ENCODE measurements around the gene OR2A42. TPM values are rescaled to one million over a fixed set of nuclear protein-coding genes. Genes with fewer than 3 reads are reported as not detected.
"Not testable (repeated sequence)": the region's sequence is repeated elsewhere in the genome, so short reads cannot be mapped to it uniquely, and the experiment has no call there.

OR2A42 gene
- total and polyA plus RNA-seq, 4 donors, result 0.03 to 1.3 (median 0.50) TPM; not detected in 1

DNA sequence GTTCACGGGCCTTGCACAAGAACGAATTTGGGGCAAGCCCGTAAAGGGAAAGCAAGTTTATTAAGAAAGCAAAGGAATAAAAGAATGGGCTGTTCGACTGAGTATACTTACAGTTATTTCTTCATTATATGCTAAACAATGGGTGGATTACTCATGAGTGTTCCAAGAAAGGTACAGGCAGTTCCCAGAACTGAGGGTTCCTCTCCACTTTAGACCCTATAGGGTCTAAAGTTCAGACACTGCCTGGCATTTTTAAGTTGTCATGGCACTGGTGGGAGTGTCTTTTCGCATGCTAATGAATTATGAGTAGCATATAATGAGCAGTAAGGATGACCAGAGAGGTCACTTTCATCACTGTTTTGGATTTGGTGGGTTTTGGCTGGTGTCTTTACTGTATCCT is 34.1 kb downstream of the OR2A42 start:
- ATAC-seq (ENCODE audit: low FRiP score); DNase-seq: not testable (repeated sequence)
- WGBS, 2 donors, result no CpG with 5 or more reads among the region's 5 CpGs

DNA sequence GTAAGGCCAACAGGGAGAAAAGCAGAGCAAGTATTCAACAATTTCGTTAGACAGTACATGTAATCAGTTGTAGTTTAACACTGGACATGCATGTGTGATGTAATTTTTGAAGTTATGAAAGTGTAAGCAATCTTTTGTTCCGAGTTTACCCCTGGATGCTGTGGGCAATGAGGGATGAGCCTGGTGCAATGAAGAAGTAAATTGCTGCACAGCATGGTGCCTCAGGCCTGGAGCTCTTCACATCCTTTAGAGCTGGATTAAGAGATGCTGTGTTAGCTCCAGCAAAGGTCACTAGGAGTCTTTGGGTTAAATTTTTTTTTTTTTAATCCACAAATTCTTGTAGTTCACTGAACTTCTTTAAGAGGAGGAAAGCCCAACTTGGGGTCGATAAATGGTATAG is 36.3 kb downstream of the OR2A42 start:
- no CpG with 5 or more reads among the region's 3 CpGs for WGBS, 2 donors
- H3K4me1 ChIP-seq (ENCODE audit: control insufficient read depth in 1 of 2, insufficient read depth in 2 of 2, low read length in 2 of 2), result not testable (repeated sequence)

More for the DNA sequence above, 34.1 kb downstream of the OR2A42 start:
- H3K27ac ChIP-seq (ENCODE audit: low read depth in 1 of 2, low read length in 2 of 2); H3K27me3 ChIP-seq (ENCODE audit: control insufficient read depth in 1 of 2, insufficient read depth in 2 of 2, low read length in 1 of 2); H3K4me1 ChIP-seq (ENCODE audit: control insufficient read depth in 1 of 2, insufficient read depth in 2 of 2, low read length in 2 of 2); H3K9me3 ChIP-seq (ENCODE audit: control insufficient read depth, low read length); H3K36me3 ChIP-seq (ENCODE audit: control insufficient read depth in 1 of 2, insufficient read depth in 2 of 2, low read length in 1 of 2); H3K4me3 ChIP-seq (ENCODE audit: low read length in 2 of 2); intact Hi-C loops (cut with DNase I): not testable (repeated sequence)

GRCh38 chr7:144201978-144202377 is 37.4 kb downstream of the OR2A42 start:
- H3K27me3 ChIP-seq (ENCODE audit: control insufficient read depth in 1 of 2, insufficient read depth in 2 of 2, low read length in 1 of 2); H3K9me3 ChIP-seq (ENCODE audit: control insufficient read depth, low read length); H3K27ac ChIP-seq (ENCODE audit: low read depth in 1 of 2, low read length in 2 of 2); DNase-seq; H3K36me3 ChIP-seq (ENCODE audit: control insufficient read depth in 1 of 2, insufficient read depth in 2 of 2, low read length in 1 of 2); H3K4me1 ChIP-seq (ENCODE audit: control insufficient read depth in 1 of 2, insufficient read depth in 2 of 2, low read length in 2 of 2); H3K4me3 ChIP-seq (ENCODE audit: low read length in 2 of 2); ATAC-seq (ENCODE audit: low FRiP score); intact Hi-C loops (cut with DNase I): not testable (repeated sequence)
- no CpG with 5 or more reads among the region's 1 CpG for WGBS, 2 donors

More for the DNA sequence above, 36.3 kb downstream of the OR2A42 start:
- H3K27ac ChIP-seq (ENCODE audit: low read depth in 1 of 2, low read length in 2 of 2); ATAC-seq (ENCODE audit: low FRiP score); intact Hi-C loops (cut with DNase I); H3K9me3 ChIP-seq (ENCODE audit: control insufficient read depth, low read length); H3K4me3 ChIP-seq (ENCODE audit: low read length in 2 of 2); H3K36me3 ChIP-seq (ENCODE audit: control insufficient read depth in 1 of 2, insufficient read depth in 2 of 2, low read length in 1 of 2); H3K27me3 ChIP-seq (ENCODE audit: control insufficient read depth in 1 of 2, insufficient read depth in 2 of 2, low read length in 1 of 2); DNase-seq: not testable (repeated sequence)

DNA sequence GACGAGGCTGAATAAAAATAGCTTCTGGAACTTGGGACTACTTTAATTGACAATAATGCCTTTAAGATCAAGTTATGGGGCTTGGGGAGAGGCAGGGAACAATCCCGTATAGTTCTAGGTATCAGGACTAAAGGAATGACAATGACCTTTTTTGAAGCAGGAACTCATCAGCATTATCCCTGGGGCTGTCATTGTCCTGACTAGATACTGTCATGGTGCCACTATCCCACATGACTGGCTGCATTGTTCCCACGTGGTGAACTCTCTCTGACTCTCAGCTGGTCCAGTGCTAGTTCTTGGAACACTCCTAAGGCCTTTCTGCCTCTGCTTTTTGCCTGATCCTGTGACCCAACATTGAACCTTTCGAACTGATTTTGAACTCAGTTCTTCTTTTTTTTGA is 40.5 kb downstream of the OR2A42 start:
- H3K27ac ChIP-seq (ENCODE audit: low read depth in 1 of 2, low read length in 2 of 2); H3K27me3 ChIP-seq (ENCODE audit: control insufficient read depth in 1 of 2, insufficient read depth in 2 of 2, low read length in 1 of 2); H3K4me3 ChIP-seq (ENCODE audit: low read length in 2 of 2); H3K4me1 ChIP-seq (ENCODE audit: control insufficient read depth in 1 of 2, insufficient read depth in 2 of 2, low read length in 2 of 2); ATAC-seq (ENCODE audit: low FRiP score); H3K36me3 ChIP-seq (ENCODE audit: control insufficient read depth in 1 of 2, insufficient read depth in 2 of 2, low read length in 1 of 2); intact Hi-C loops (cut with DNase I); H3K9me3 ChIP-seq (ENCODE audit: control insufficient read depth, low read length); DNase-seq: not testable (repeated sequence)
- 69 to 71% methylated on average over 3 of the region's 4 CpGs for WGBS, 2 donors

- WGBS, 2 donors, result 0% methylated on average over 13 of the region's 51 CpGs; no CpG with 5 or more reads in 1 of the 2 donors
- H3K4me3 ChIP-seq (ENCODE audit: low read length in 2 of 2); intact Hi-C loops (cut with DNase I): not testable (repeated sequence)
Measured at GRCh38 chr7:144195212-144195872, 44.1 kb downstream of the OR2A42 start, which contains the start of gene ARHGEF35. ARHGEF35 (minus strand) TSS chr7:144195833; CDS start chr7:144188383, 7,450 bp downstream.

GRCh38 chr7:144194453-144194852 is 45.0 kb downstream of the OR2A42 start:
- H3K27me3 ChIP-seq (ENCODE audit: control insufficient read depth in 1 of 2, insufficient read depth in 2 of 2, low read length in 1 of 2); H3K27ac ChIP-seq (ENCODE audit: low read depth in 1 of 2, low read length in 2 of 2); ATAC-seq (ENCODE audit: low FRiP score); H3K36me3 ChIP-seq (ENCODE audit: control insufficient read depth in 1 of 2, insufficient read depth in 2 of 2, low read length in 1 of 2); intact Hi-C loops (cut with DNase I); H3K9me3 ChIP-seq (ENCODE audit: control insufficient read depth, low read length); H3K4me3 ChIP-seq (ENCODE audit: low read length in 2 of 2); H3K4me1 ChIP-seq (ENCODE audit: control insufficient read depth in 1 of 2, insufficient read depth in 2 of 2, low read length in 2 of 2); DNase-seq: not testable (repeated sequence)
- no CpG with 5 or more reads among the region's 6 CpGs for WGBS, 2 donors

More at GRCh38 chr7:144195212-144195872, 44.1 kb downstream of the OR2A42 start, which contains the start of gene ARHGEF35:
- H3K4me1 ChIP-seq (ENCODE audit: control insufficient read depth in 1 of 2, insufficient read depth in 2 of 2, low read length in 2 of 2); H3K9me3 ChIP-seq (ENCODE audit: control insufficient read depth, low read length); H3K27ac ChIP-seq (ENCODE audit: low read depth in 1 of 2, low read length in 2 of 2); H3K36me3 ChIP-seq (ENCODE audit: control insufficient read depth in 1 of 2, insufficient read depth in 2 of 2, low read length in 1 of 2); H3K27me3 ChIP-seq (ENCODE audit: control insufficient read depth in 1 of 2, insufficient read depth in 2 of 2, low read length in 1 of 2); DNase-seq: not testable (repeated sequence)
- ATAC-seq (ENCODE audit: low FRiP score), result peak; percentile 67

- intact Hi-C loops (cut with DNase I); H3K36me3 ChIP-seq (ENCODE audit: control insufficient read depth in 1 of 2, insufficient read depth in 2 of 2, low read length in 1 of 2); H3K27ac ChIP-seq (ENCODE audit: low read depth in 1 of 2, low read length in 2 of 2); H3K9me3 ChIP-seq (ENCODE audit: control insufficient read depth, low read length); DNase-seq; H3K4me1 ChIP-seq (ENCODE audit: control insufficient read depth in 1 of 2, insufficient read depth in 2 of 2, low read length in 2 of 2); ATAC-seq (ENCODE audit: low FRiP score); H3K4me3 ChIP-seq (ENCODE audit: low read length in 2 of 2); H3K27me3 ChIP-seq (ENCODE audit: control insufficient read depth in 1 of 2, insufficient read depth in 2 of 2, low read length in 1 of 2): not testable (repeated sequence)
- no CpG with 5 or more reads among the region's 11 CpGs for WGBS, 2 donors
Measured at GRCh38 chr7:144193782-144194181, 45.6 kb downstream of the OR2A42 start.

DNA sequence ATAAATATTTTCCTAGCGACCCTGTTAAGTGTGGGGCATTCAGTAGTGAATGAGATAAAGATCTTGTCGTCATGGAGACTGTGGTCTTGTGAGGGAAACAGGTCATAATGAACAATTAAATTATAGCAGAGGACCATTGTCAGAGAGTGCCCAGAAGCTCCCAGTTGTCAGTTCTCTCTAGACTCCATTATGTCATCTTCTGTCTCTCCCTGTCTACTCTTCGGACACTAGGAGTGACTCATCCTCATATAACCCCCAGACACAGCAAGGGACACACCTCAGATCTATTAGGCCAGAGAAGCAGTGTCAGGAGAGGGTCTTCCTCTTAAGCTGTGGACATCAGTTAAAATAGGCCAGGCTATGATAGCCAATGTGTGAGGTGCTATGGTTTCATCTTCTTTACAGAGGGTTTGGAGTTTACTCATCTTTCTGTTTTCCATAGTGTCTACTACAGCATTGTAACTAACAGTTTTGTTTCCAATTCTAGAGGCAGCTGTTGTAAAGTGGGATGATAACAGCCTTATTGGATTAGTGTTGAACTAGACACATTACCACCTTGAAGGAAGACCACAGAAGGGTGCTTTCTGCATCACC is 50.7 kb downstream of the OR2A42 start:
- H3K9me3 ChIP-seq (ENCODE audit: control insufficient read depth, low read length); H3K27ac ChIP-seq (ENCODE audit: low read depth in 1 of 2, low read length in 2 of 2); H3K27me3 ChIP-seq (ENCODE audit: control insufficient read depth in 1 of 2, insufficient read depth in 2 of 2, low read length in 1 of 2); H3K4me1 ChIP-seq (ENCODE audit: control insufficient read depth in 1 of 2, insufficient read depth in 2 of 2, low read length in 2 of 2); H3K36me3 ChIP-seq (ENCODE audit: control insufficient read depth in 1 of 2, insufficient read depth in 2 of 2, low read length in 1 of 2); DNase-seq; intact Hi-C loops (cut with DNase I); H3K4me3 ChIP-seq (ENCODE audit: low read length in 2 of 2): not testable (repeated sequence)
- WGBS, 2 donors, result no CpG with 5 or more reads among the region's 3 CpGs
- ATAC-seq (ENCODE audit: low FRiP score), result peak; percentile 33

GRCh38 chr7:144187848-144188247 is 51.6 kb downstream of the OR2A42 start:
- H3K36me3 ChIP-seq (ENCODE audit: control insufficient read depth in 1 of 2, insufficient read depth in 2 of 2, low read length in 1 of 2); H3K27ac ChIP-seq (ENCODE audit: low read depth in 1 of 2, low read length in 2 of 2); H3K4me1 ChIP-seq (ENCODE audit: control insufficient read depth in 1 of 2, insufficient read depth in 2 of 2, low read length in 2 of 2); DNase-seq; H3K4me3 ChIP-seq (ENCODE audit: low read length in 2 of 2); intact Hi-C loops (cut with DNase I); H3K9me3 ChIP-seq (ENCODE audit: control insufficient read depth, low read length); H3K27me3 ChIP-seq (ENCODE audit: control insufficient read depth in 1 of 2, insufficient read depth in 2 of 2, low read length in 1 of 2); ATAC-seq (ENCODE audit: low FRiP score): not testable (repeated sequence)
- WGBS, 2 donors, result no CpG with 5 or more reads among the region's 5 CpGs
